PC-9 (cell line): Measurements from ENCODE around the gene ADAM8. TPM values are rescaled to one million over a fixed set of nuclear protein-coding genes. Genes with fewer than 3 reads are reported as not detected.

Source experiments
- BruUV-seq: library from RNA; stranded (reverse); fragments of 400-500 nt; replicated peaks from 2 replicates; lab custom pipeline; 2021; lab: Mats Ljungman, UMichigan
- CTCF ChIA-PET: fragments of 300-600 bp; sonication (Branson Sonifier 250); formaldehyde crosslinking; loops from one replicate; lab custom pipeline; 2022; ENCODE audit warnings: antibody characterized with exemption; lab: Charles Lee
- POLR2A ChIA-PET: fragments of 300-600 bp; sonication (Branson Sonifier 250); formaldehyde crosslinking; loops from one replicate; lab custom pipeline; 2022; ENCODE audit warnings: antibody characterized with exemption; ENCODE audit not compliant: unreplicated experiment; lab: Charles Lee
- DNase-seq, 2 experiments: peaks; one replicate each; pipeline versions ENCODE4 v3.0.0 to v3.0.0-alpha.2; 2015 to 2022; ENCODE audit warnings: mixed read lengths in 1 of 2
- H2AFZ ChIP-seq: fragments of 200-600 bp; sonication (generic); 2 replicates; pipeline ENCODE4 v1.8.1; 2017; ENCODE audit warnings: antibody characterized with exemption
- H3F3A ChIP-seq: fragments of 200-600 bp; sonication (generic); 2 replicates; pipeline ENCODE4 v1.8.1; 2017; ENCODE audit warnings: antibody characterized with exemption, mild to moderate bottlenecking, low read depth; ENCODE audit not compliant: insufficient read depth
- H3K27ac ChIP-seq: fragments of 200-600 bp; sonication (generic); 2 replicates; pipeline ENCODE4 v1.6.1; 2016; ENCODE audit warnings: mixed run types
- H3K27me3 ChIP-seq: fragments of 200-600 bp; sonication (generic); 2 replicates; pipeline ENCODE4 v1.6.1; 2016; ENCODE audit warnings: low read depth, mixed run types; ENCODE audit not compliant: insufficient read depth
- H3K36me3 ChIP-seq: fragments of 200-600 bp; sonication (generic); 2 replicates; pipeline ENCODE4 v1.6.1; 2016; ENCODE audit warnings: low read depth, mixed run types
- H3K4me1 ChIP-seq: fragments of 200-600 bp; sonication (generic); replicated peaks from 2 replicates; pipeline ENCODE4 v1.6.1; 2016; ENCODE audit warnings: mixed run types; ENCODE audit not compliant: insufficient read depth
- H3K4me2 ChIP-seq: fragments of 200-600 bp; sonication (generic); 2 replicates; pipeline ENCODE4 v1.6.1; 2017; ENCODE audit warnings: mixed run types
- H3K4me3 ChIP-seq: fragments of 200-600 bp; sonication (generic); 2 replicates; pipeline ENCODE4 v1.6.1; 2016; ENCODE audit warnings: mixed run types
- H3K79me2 ChIP-seq: fragments of 200-600 bp; sonication (generic); 2 replicates; pipeline ENCODE4 v1.6.1; 2017; ENCODE audit warnings: low read depth, mixed run types
- H3K9me2 ChIP-seq: fragments of 200-600 bp; sonication (generic); 2 replicates; pipeline ENCODE4 v1.8.1; 2017; ENCODE audit warnings: mild to moderate bottlenecking; ENCODE audit not compliant: insufficient read depth
- H3K9me3 ChIP-seq: fragments of 200-600 bp; sonication (generic); 2 replicates; pipeline ENCODE4 v1.8.1; 2016; ENCODE audit warnings: low read depth; ENCODE audit not compliant: insufficient read depth
- H4K20me1 ChIP-seq: fragments of 200-600 bp; sonication (generic); 2 replicates; pipeline ENCODE4 v1.8.1; 2017; ENCODE audit not compliant: insufficient read depth
- CTCF ChIP-seq: fragments of 200-600 bp; sonication (generic); conservative IDR thresholded peaks from 2 replicates; pipeline ENCODE4 v1.6.1; 2017; ENCODE audit warnings: mixed run types, antibody characterized with exemption, mild to moderate bottlenecking, moderate library complexity
- EZH2 ChIP-seq: fragments of 200-600 bp; sonication (generic); IDR thresholded peaks from 2 replicates; pipeline ENCODE4 v1.8.0; 2017; ENCODE audit warnings: antibody characterized with exemption, low read depth
- intact Hi-C: fragments of 100-400 bp; cut with micrococcal nuclease; formaldehyde crosslinking; loops from one replicate; pipeline ENCODE4 v1.10.0; 2022; ENCODE audit not compliant: unreplicated experiment
- total RNA-seq: library from RNA; stranded (reverse); gene quantifications from 2 replicates; pipeline ENCODE4 v1.2.3, GENCODE V29; 2021

ADAM8 gene
- total RNA-seq, 1 experiment from 2014 or later, result 18.3 TPM

- Histone ChIP-seq H3K4me1 (no peaks in the 10 kb centered on the region), H3K9me2 (no peaks in the 10 kb centered on the region), H3K9me3 (no peaks in the 10 kb centered on the region), H3K36me3 (no peaks in the 10 kb centered on the region), H2AFZ (no peak overlapping the region), H3K27ac (no peak overlapping the region), H4K20me1 (no peaks in the 10 kb centered on the region), H3K4me3 (no peak overlapping the region), H3K27me3 (peaks cover 36% of the 10 kb centered on the region; the same call in 1 of the 2 replicates), H3K4me2 (no peak overlapping the region), H3K79me2 (no peaks in the 10 kb centered on the region), H3F3A (no peaks in the 10 kb centered on the region)
- DNase-seq, result no peak
- ChIA-PET POLR2A (no interaction called here), CTCF (no interaction called here)
- no TSS peak for BruUV-seq
- intact Hi-C loops, result loop anchor here (10.0 kb wide), 1 partner anchor 55 kb away; no protein-coding TSS in a partner anchor
- no peak for TF ChIP-seq CTCF
- TF ChIP-seq EZH2, result no peak
Observed at GRCh38 chr10:133229265-133230043, 47.2 kb downstream of the ADAM8 start.

- H4K20me1 ChIP-seq, result no peaks in the 10 kb centered on the region
- H3K9me3 ChIP-seq, result no peaks in the 10 kb centered on the region
- CTCF ChIA-PET, result no interaction called here
- no peak overlapping the region for H3K4me3 ChIP-seq
- no TSS peak for BruUV-seq
- H3K79me2 ChIP-seq, result no peaks in the 10 kb centered on the region
- H3K27ac ChIP-seq, result no peak overlapping the region
- DNase-seq, result no peak
- H3F3A ChIP-seq, result no peaks in the 10 kb centered on the region
- no peak overlapping the region for H2AFZ ChIP-seq
- H3K9me2 ChIP-seq, result no peaks in the 10 kb centered on the region
- intact Hi-C loops, result loop anchor here (10.0 kb wide), 1 partner anchor 58 kb away; no protein-coding TSS in a partner anchor
- peaks cover 43% of the 10 kb centered on the region for H3K27me3 ChIP-seq
- TF ChIP-seq EZH2 (no peak), CTCF (no peak)
- H3K36me3 ChIP-seq, result no peaks in the 10 kb centered on the region
- POLR2A ChIA-PET, result no interaction called here
- no peaks in the 10 kb centered on the region for H3K4me1 ChIP-seq
- no peak overlapping the region for H3K4me2 ChIP-seq
Observed at GRCh38 chr10:133227256-133227655, 49.4 kb downstream of the ADAM8 start.

GRCh38 chr10:133226251-133226808, 50.3 kb downstream of the ADAM8 start:
- CTCF ChIA-PET, result no interaction called here
- Histone ChIP-seq H3K27ac (no peak overlapping the region), H3K4me3 (no peak overlapping the region), H3F3A (no peaks in the 10 kb centered on the region), H3K79me2 (no peaks in the 10 kb centered on the region), H3K36me3 (no peaks in the 10 kb centered on the region), H4K20me1 (no peaks in the 10 kb centered on the region), H3K9me2 (no peaks in the 10 kb centered on the region), H3K4me2 (no peak overlapping the region), H3K9me3 (no peaks in the 10 kb centered on the region), H3K27me3 (peaks cover 43% of the 10 kb centered on the region), H3K4me1 (no peaks in the 10 kb centered on the region), H2AFZ (no peak overlapping the region)
- POLR2A ChIA-PET, result no interaction called here
- intact Hi-C loops, result loop anchor here (10.0 kb wide), 1 partner anchor 58 kb away; no protein-coding TSS in a partner anchor
- TF ChIP-seq CTCF (no peak), EZH2 (no peak)
- BruUV-seq, result no TSS peak
- DNase-seq, result no peak
